ENCODE data around the gene AOAH. TPM values are rescaled to one million over a fixed set of nuclear protein-coding genes. Genes with fewer than 3 reads are reported as not detected.

The AOAH gene
- total RNA-seq, 1 experiment from 2014 or later, result not detected

- ChIA-PET CTCF (interaction anchor here (1.1 to 1.4 kb wide), 2 partner anchors 13 to 552 kb away, joined by 3 to 5 read pairs; no protein-coding TSS in a partner anchor), POLR2A (no interaction called here)
- no peaks in the 10 kb centered on the region for H3K9me3 Mint-ChIP-seq (ENCODE audit: unreplicated experiment)
- no peak overlapping the region for H3K27ac Mint-ChIP-seq (ENCODE audit: low read depth, unreplicated experiment)
- BruUV-seq (replicated peaks), result no TSS peak
- H3K4me1 Mint-ChIP-seq (ENCODE audit: insufficient read depth, unreplicated experiment), result no peaks in the 10 kb centered on the region
- peaks cover 27% of the 10 kb centered on the region for H3K27me3 Mint-ChIP-seq (ENCODE audit: insufficient read depth, unreplicated experiment)
- no peaks in the 10 kb centered on the region for H3K36me3 Mint-ChIP-seq (ENCODE audit: insufficient read depth, unreplicated experiment)
- intact Hi-C loops (cut with micrococcal nuclease), result no loop called here
- H3K4me3 Mint-ChIP-seq (ENCODE audit: unreplicated experiment), result no peak overlapping the region
- no peak for TF ChIP-seq CTCF (IDR thresholded peaks at IDR 0.05; ENCODE audit: unreplicated experiment)
- no peak for DNase-seq (ENCODE audit: unreplicated experiment)
Measured at GRCh38 chr7:36629351-36629750, 94.9 kb downstream of the AOAH start.

GRCh38 chr7:36627836-36628235 is 96.5 kb downstream of the AOAH start:
- Mint-ChIP-seq H3K27ac (ENCODE audit: low read depth, unreplicated experiment) (no peak overlapping the region), H3K4me1 (ENCODE audit: insufficient read depth, unreplicated experiment) (no peaks in the 10 kb centered on the region), H3K9me3 (ENCODE audit: unreplicated experiment) (no peaks in the 10 kb centered on the region), H3K27me3 (ENCODE audit: insufficient read depth, unreplicated experiment) (peaks cover 27% of the 10 kb centered on the region), H3K36me3 (ENCODE audit: insufficient read depth, unreplicated experiment) (no peaks in the 10 kb centered on the region), H3K4me3 (ENCODE audit: unreplicated experiment) (no peak overlapping the region)
- intact Hi-C loops (cut with micrococcal nuclease), result no loop called here
- DNase-seq (ENCODE audit: unreplicated experiment), result no peak
- no TSS peak for BruUV-seq (replicated peaks)
- no peak for TF ChIP-seq CTCF (IDR thresholded peaks at IDR 0.05; ENCODE audit: unreplicated experiment)
- ChIA-PET POLR2A (interaction anchor here (0.8 kb wide), 1 partner anchor 30 kb away, joined by 3 read pairs; no protein-coding TSS in a partner anchor), CTCF (interaction anchor here (0.6 to 1.2 kb wide), 2 partner anchors 54 to 140 kb away, joined by 3 read pairs; no protein-coding TSS in a partner anchor)

- TF ChIP-seq CTCF (IDR thresholded peaks at IDR 0.05; ENCODE audit: unreplicated experiment), result no peak
- CTCF ChIA-PET, result interaction anchor here (1.3 kb wide), 1 partner anchor 556 kb away, joined by 3 read pairs; no protein-coding TSS in a partner anchor
- H3K36me3 Mint-ChIP-seq (ENCODE audit: insufficient read depth, unreplicated experiment), result no peaks in the 10 kb centered on the region
- no peaks in the 10 kb centered on the region for H3K9me3 Mint-ChIP-seq (ENCODE audit: unreplicated experiment)
- BruUV-seq (replicated peaks), result no TSS peak
- no peak overlapping the region for H3K4me3 Mint-ChIP-seq (ENCODE audit: unreplicated experiment)
- no peak overlapping the region for H3K27ac Mint-ChIP-seq (ENCODE audit: low read depth, unreplicated experiment)
- no peak for DNase-seq (ENCODE audit: unreplicated experiment)
- H3K4me1 Mint-ChIP-seq (ENCODE audit: insufficient read depth, unreplicated experiment), result no peaks in the 10 kb centered on the region
- H3K27me3 Mint-ChIP-seq (ENCODE audit: insufficient read depth, unreplicated experiment), result peaks cover 16% of the 10 kb centered on the region
- POLR2A ChIA-PET, result interaction anchor here (0.6 to 0.7 kb wide), 2 partner anchors 28 to 487 kb away, joined by 3 read pairs; no protein-coding TSS in a partner anchor
- intact Hi-C loops (cut with micrococcal nuclease), result no loop called here
Measured at GRCh38 chr7:36626111-36626510, 98.2 kb downstream of the AOAH start.

GRCh38 chr7:36625247-36625646 is 99.0 kb downstream of the AOAH start:
- H3K4me3 Mint-ChIP-seq (ENCODE audit: unreplicated experiment), result no peak overlapping the region
- intact Hi-C loops (cut with micrococcal nuclease), result no loop called here
- BruUV-seq (replicated peaks), result no TSS peak
- no peak for DNase-seq (ENCODE audit: unreplicated experiment)
- H3K4me1 Mint-ChIP-seq (ENCODE audit: insufficient read depth, unreplicated experiment), result no peaks in the 10 kb centered on the region
- H3K27me3 Mint-ChIP-seq (ENCODE audit: insufficient read depth, unreplicated experiment), result peaks cover 16% of the 10 kb centered on the region
- H3K9me3 Mint-ChIP-seq (ENCODE audit: unreplicated experiment), result no peaks in the 10 kb centered on the region
- POLR2A ChIA-PET, result interaction anchor here (0.7 kb wide), 1 partner anchor 486 kb away, joined by 3 read pairs; no protein-coding TSS in a partner anchor
- CTCF ChIA-PET, result interaction anchor here (1.3 kb wide), 1 partner anchor 557 kb away, joined by 3 read pairs; no protein-coding TSS in a partner anchor
- no peaks in the 10 kb centered on the region for H3K36me3 Mint-ChIP-seq (ENCODE audit: insufficient read depth, unreplicated experiment)
- no peak for TF ChIP-seq CTCF (IDR thresholded peaks at IDR 0.05; ENCODE audit: unreplicated experiment)
- H3K27ac Mint-ChIP-seq (ENCODE audit: low read depth, unreplicated experiment), result no peak overlapping the region
